Heart right ventricle (tissue), 16 donors: ENCODE measurements around the gene MYCBP2. TPM values are rescaled to one million over a fixed set of nuclear protein-coding genes. Genes with fewer than 3 reads are reported as not detected.

Source experiments
- ATAC-seq, 8 donors: fragments of 200-7000 bp; cut with Tn5 transposase; one replicate each; pipeline ENCODE4 v1.9.1; 2020; ENCODE audit warnings: mild to moderate bottlenecking in 8 of 8, moderate library complexity in 8 of 8, moderate number of reproducible peaks in 1 of 8
- DNase-seq, 2 donors: peaks; one replicate each; pipeline ENCODE4 v3.0.0-alpha.2; 2020
- H3K27ac ChIP-seq, 10 donors: fragments of 200-600 bp; sonication (generic) in 2 of 10; one replicate each; pipeline versions ENCODE4 v1.5.0 to v1.8.0; 2020 to 2022; ENCODE audit warnings: mild to moderate bottlenecking in 3 of 10
- H3K27me3 ChIP-seq, 7 donors: fragments of 200-600 bp; one replicate each; pipeline ENCODE4 v1.8.0; 2021 to 2022; ENCODE audit warnings: mild to moderate bottlenecking in 2 of 7
- H3K36me3 ChIP-seq, 9 donors: fragments of 200-600 bp; sonication (generic) in 1 of 9; one replicate each; pipeline versions ENCODE4 v1.5.0 to v1.8.0; 2020 to 2022; ENCODE audit warnings: mild to moderate bottlenecking in 2 of 9
- H3K4me1 ChIP-seq, 9 donors: fragments of 200-600 bp; sonication (generic) in 1 of 9; one replicate each; pipeline versions ENCODE4 v1.5.0 to v1.8.0; 2020 to 2022; ENCODE audit warnings: mild to moderate bottlenecking in 4 of 9
- H3K4me3 ChIP-seq, 10 donors: fragments of 200-600 bp; sonication (generic) in 2 of 10; one replicate each; pipeline versions ENCODE4 v1.5.0 to v1.8.0; 2020 to 2022; ENCODE audit warnings: mild to moderate bottlenecking in 7 of 10, moderate library complexity in 2 of 10
- H3K9me3 ChIP-seq, 11 donors: fragments of 200-600 bp in 10 of 11; sonication (generic) in 2 of 11; one replicate each; pipeline versions ENCODE4 v1.5.0 to v1.8.0; 2013 to 2022; ENCODE audit warnings: mild to moderate bottlenecking in 2 of 11, control low read depth in 1 of 11, moderate library complexity in 1 of 11
- CTCF ChIP-seq, 9 donors: fragments of 200-600 bp; sonication (generic) in 2 of 9; IDR thresholded peaks; one replicate each; pipeline versions ENCODE4 v1.5.0 to v1.8.0; 2021 to 2022; ENCODE audit warnings: antibody characterized with exemption in 9 of 9, mild to moderate bottlenecking in 5 of 9, moderate library complexity in 1 of 9
- WGBS, 2 donors: extraction: QIAGEN DNeasy Blood & Tissue Kit; methylation state at CpG; one replicate each; pipeline ENCODE4 v1.1.7; 2013; ENCODE audit warnings: inconsistent platforms in 1 of 2; 5-methylcytosine and 5-hydroxymethylcytosine counted together
- intact Hi-C, 10 donors: fragments of 100-400 bp; cut with DNase I; formaldehyde crosslinking; loops; one replicate each; pipeline versions ENCODE4 v1.11.1 to v1.14.2; 2022
- polyA plus RNA-seq, 2 donors: library from polyadenylated mRNA; stranded (reverse); fragments of 200-250 nt; gene quantifications; one replicate each; pipeline ENCODE4 v1.2.3, GENCODE V29; 2013
- total RNA-seq, 10 donors: library from RNA; stranded (reverse); fragmentation: NEBNext Ultra II Directional in 3 of 10; extraction: Animal tissue kit (Norgen Biotek cat#: 25700) in 3 of 10; gene quantifications; one replicate each; pipeline versions ENCODE4 v1.2.1 to v1.2.4, GENCODE V29; 2021 to 2023
- donor health status: Arrhythmogenic right ventricular cardiomyopathy.
- donor health status: ischemic (EF 13 %, LVEDD 7.1; RV severe dilation, severe dysfunction).
- donor health status: healthy with polysubstance abuse.
- donor health status: DM: no; HTN: yes; CAD: no.
- donor health status: DM: no; HTN: no; CAD: no.
- donor health status: ischemic (EF 25% LVEDD 6.9; RV normal size, moderate dysfunction).
- donor health status: ischemic (EF 25% LVEDD 5.7; RV mildly dilated, moderate dysfunction).
- donor health status: healthy.
- donor health status: DM: yes; HTN: yes; CAD: no.
- donor health status: Ischemic cardiomyopathy.
- donor health status: ischemic (EF 35%, LVEDD 5.7; RV mildly dilated, moderate dysfunction).
- donor health status: nonischemic (EF 11% LVEDD 7.7; RV severe dilation, severe dysfunction).
- donor health status: DM: yes; HTN: yes; CAD: no.
- donor health status: PGD.
- donor health status: ischemic (EF 29% LVEDD 5.4; RV normal size, mild dysfunction).
- donor health status: nonischemic (EF 23%, LVEDD 6.1; RV moderate dilation, normal function).

MYCBP2 gene
- total and polyA plus RNA-seq, 12 donors: 18.6 to 70.7 (median 52.4) TPM

DNA sequence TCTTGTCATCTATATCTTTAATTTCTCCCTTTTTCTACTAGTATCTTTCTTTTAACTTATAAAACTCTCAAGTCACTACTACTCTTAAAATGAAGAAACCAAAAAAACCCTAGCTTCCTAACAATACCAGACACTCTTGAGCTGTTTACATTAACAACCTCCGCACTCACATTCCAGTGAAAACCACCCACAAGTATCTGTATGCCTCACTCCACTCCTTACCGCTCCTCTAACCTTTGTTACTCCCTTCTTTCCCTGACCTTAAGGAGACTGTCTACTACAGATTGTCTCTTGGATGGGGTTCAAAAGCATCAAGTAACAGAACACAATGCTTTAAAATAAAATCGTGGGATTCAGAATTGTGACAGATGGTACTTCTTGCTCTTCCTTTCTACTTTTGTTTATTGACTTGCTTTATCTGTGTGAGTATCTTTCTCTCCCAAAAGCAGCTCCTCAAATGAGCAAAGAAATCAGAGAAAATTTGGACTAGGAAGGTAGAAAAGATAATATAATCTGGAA lies 189.9 kb downstream of the MYCBP2 start:
- no peak overlapping the region for H3K27ac ChIP-seq
- DNase-seq (no peak), ATAC-seq (no peak)
- no peaks in the 10 kb centered on the region for H3K9me3 ChIP-seq
- H3K36me3 ChIP-seq: peaks cover 0 to 96% (median 30%) of the 10 kb centered on the region in 9 donors
- no peaks in the 10 kb centered on the region for H3K27me3 ChIP-seq
- 80 to 83% methylated on average over 3 of the region's 3 CpGs for WGBS, 2 donors
- no peak overlapping the region for H3K4me3 ChIP-seq
- H3K4me1 ChIP-seq: peaks cover 0 to 8% (median 0%) of the 10 kb centered on the region in 9 donors
- no peak for TF ChIP-seq CTCF (IDR thresholded peaks at IDR 0.05)
- intact Hi-C loops: no loop called here

DNA sequence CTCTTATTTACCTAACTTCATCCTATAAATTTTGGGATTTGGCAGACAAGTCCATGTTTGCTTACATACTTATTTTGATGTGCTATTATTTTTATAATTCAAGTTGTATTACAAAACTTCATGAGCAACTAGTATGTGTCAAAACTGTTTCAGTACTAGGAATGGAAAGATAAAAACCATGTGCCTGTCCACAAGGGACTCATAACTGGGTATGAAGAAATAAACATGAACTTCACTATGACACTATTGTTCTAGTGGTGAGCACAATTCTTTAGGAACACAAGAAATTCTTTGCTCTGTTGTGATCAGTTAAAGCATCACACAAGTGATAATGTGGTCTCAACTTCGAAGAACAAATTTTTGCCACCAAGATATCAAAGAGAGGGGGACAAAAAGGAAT lies 202.5 kb downstream of the MYCBP2 start:
- H3K4me3 ChIP-seq: no peak overlapping the region
- DNase-seq: no peak
- H3K9me3 ChIP-seq: no peaks in the 10 kb centered on the region
- no peak for TF ChIP-seq CTCF (IDR thresholded peaks at IDR 0.05)
- H3K36me3 ChIP-seq: peaks cover 0 to 75% (median 18%) of the 10 kb centered on the region in 9 donors
- WGBS, 2 donors: 93 to 97% methylated on average over 1 of the region's 1 CpG
- peaks cover 0 to 12% (median 0%) of the 10 kb centered on the region in 9 donors for H3K4me1 ChIP-seq
- no peak overlapping the region for H3K27ac ChIP-seq
- intact Hi-C loops: no loop called here
- H3K27me3 ChIP-seq: no peaks in the 10 kb centered on the region
- ATAC-seq: no peak

GRCh38 chr13:77118134-77118533 lies 208.8 kb downstream of the MYCBP2 start:
- intact Hi-C loops: no loop called here
- Histone ChIP-seq H3K4me3 (no peak overlapping the region), H3K9me3 (no peaks in the 10 kb centered on the region), H3K4me1 (no peaks in the 10 kb centered on the region), H3K27me3 (no peaks in the 10 kb centered on the region), H3K27ac (no peak overlapping the region), H3K36me3 (peaks cover 0 to 89% (median 9%) of the 10 kb centered on the region in 9 donors)
- 93 to 94% methylated on average over 3 of the region's 3 CpGs for WGBS, 2 donors
- ATAC-seq (no peak), DNase-seq (no peak)
- TF ChIP-seq CTCF (IDR thresholded peaks at IDR 0.05): no peak

- no peaks in the 10 kb centered on the region for H3K4me1 ChIP-seq
- peaks cover 0 to 81% (median 13%) of the 10 kb centered on the region in 9 donors for H3K36me3 ChIP-seq
- no peak for DNase-seq
- peaks cover 0 to 16% (median 13%) of the 10 kb centered on the region in 11 donors for H3K9me3 ChIP-seq
- ATAC-seq: no peak
- TF ChIP-seq CTCF (IDR thresholded peaks at IDR 0.05): no peak
- H3K27ac ChIP-seq: no peak overlapping the region
- no peak overlapping the region for H3K4me3 ChIP-seq
- H3K27me3 ChIP-seq: no peaks in the 10 kb centered on the region
- intact Hi-C loops: no loop called here
Observed at GRCh38 chr13:77114271-77114670, 212.6 kb downstream of the MYCBP2 start.
